GM12878 (cell line): ENCODE data around the gene ABHD17A.

ENCODE experiments used
- BMI1 ChIP-seq: fragments of 450-650 bp; IDR thresholded peaks from 2 replicates; pipeline ENCODE4 v1.6.1; 2016; ENCODE audit warnings: mild to moderate bottlenecking, moderate library complexity, borderline replicate concordance
- CTCF ChIP-seq, 3 experiments: IDR thresholded peaks in 2 of 3; conservative IDR thresholded peaks in 1 of 3; 2 replicates each; pipeline ENCODE4 v1.5.1; 2011; ENCODE audit warnings: low read depth in 3 of 3, low read length in 3 of 3, mild to moderate bottlenecking in 3 of 3, control low read depth in 2 of 3, moderate library complexity in 2 of 3, inconsistent platforms in 1 of 3, mixed read lengths in 1 of 3; ENCODE audit not compliant: control insufficient read depth in 2 of 3, insufficient read depth in 1 of 3; ENCODE audit errors: extremely low read depth in 1 of 3
- E4F1 ChIP-seq: fragments of 450-650 bp; IDR thresholded peaks from 2 replicates; pipeline ENCODE4 v1.6.1; 2018; ENCODE audit warnings: borderline replicate concordance, mild to moderate bottlenecking; ENCODE audit not compliant: partially characterized antibody
- ESRRA ChIP-seq: IDR thresholded peaks from 2 replicates; pipeline ENCODE4 v1.6.1; 2012; ENCODE audit warnings: mild to moderate bottlenecking, low read length, improper control_type of control experiment
- EZH2 ChIP-seq: IDR thresholded peaks from 2 replicates; pipeline ENCODE4 v1.6.1; 2012; ENCODE audit warnings: low read depth, mild to moderate bottlenecking, control low read depth, inconsistent platforms, low read length, borderline replicate concordance; ENCODE audit not compliant: control insufficient read depth
- GATAD2B ChIP-seq: fragments of 450-650 bp; conservative IDR thresholded peaks from 2 replicates; pipeline ENCODE4 v1.6.1; 2017; ENCODE audit warnings: low read depth, mild to moderate bottlenecking, moderate library complexity
- KLF5 ChIP-seq: fragments of 450-650 bp; IDR thresholded peaks from 2 replicates; pipeline ENCODE4 v1.6.1; 2014; ENCODE audit warnings: mild to moderate bottlenecking; ENCODE audit not compliant: partially characterized antibody
- POLR2A ChIP-seq: IDR thresholded peaks from 2 replicates; pipeline ENCODE4 v1.6.1; 2011; ENCODE audit warnings: low read depth, mild to moderate bottlenecking, low read length
- POLR2AphosphoS5 ChIP-seq: IDR thresholded peaks from 2 replicates; pipeline ENCODE4 v1.6.1; 2011; ENCODE audit warnings: mild to moderate bottlenecking, low read length, inconsistent platforms
- REST ChIP-seq: IDR thresholded peaks from 2 replicates; pipeline ENCODE4 v1.6.1; 2012; ENCODE audit warnings: mild to moderate bottlenecking, low read depth, low read length
- RFX5 ChIP-seq: IDR thresholded peaks from 2 replicates; pipeline ENCODE4 v1.6.1; 2011; ENCODE audit warnings: low read depth, low read length, improper control_type of control experiment
- SIN3A ChIP-seq: IDR thresholded peaks from 2 replicates; pipeline ENCODE4 v1.6.1; 2012; ENCODE audit warnings: low read depth, low read length, improper control_type of control experiment
- SPI1 ChIP-seq: IDR thresholded peaks from 2 replicates; pipeline ENCODE4 v1.6.1; 2011; ENCODE audit warnings: low read depth, mild to moderate bottlenecking, low read length, moderate library complexity, borderline replicate concordance; ENCODE audit not compliant: insufficient read depth
- TF ChIP-seq, protein P1 (sequence below): IDR thresholded peaks from 2 replicates; pipeline ENCODE4 v1.6.1; 2011; ENCODE audit warnings: mild to moderate bottlenecking, low read depth, low read length, moderate library complexity; ENCODE audit not compliant: insufficient replicate concordance

DNA sequence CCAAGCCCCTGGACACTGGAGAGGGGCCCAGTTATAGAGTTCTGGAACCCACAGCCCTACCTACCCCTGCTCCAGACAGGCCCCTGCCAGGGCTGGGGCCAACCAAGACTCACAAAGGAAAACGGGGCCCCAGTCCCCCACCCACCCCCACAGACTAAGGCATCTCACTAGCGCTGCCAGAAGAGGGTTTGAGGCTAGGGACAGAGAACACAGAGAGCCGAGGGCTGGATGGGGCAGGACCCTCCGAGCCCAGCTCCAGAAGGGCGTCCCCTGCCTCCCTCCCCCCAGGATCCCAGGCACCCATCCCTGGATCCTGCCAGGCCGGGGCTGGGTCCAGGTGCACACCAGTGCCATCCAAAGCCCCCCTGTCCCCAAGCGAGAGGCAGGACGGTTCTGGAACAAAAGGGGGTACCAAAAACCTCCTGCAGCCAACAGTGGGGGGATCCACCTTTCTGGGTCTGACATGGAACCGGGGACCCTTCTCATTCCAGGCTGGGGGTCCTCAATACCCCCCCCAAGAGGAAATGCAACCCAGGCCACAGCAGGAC, 32.6 kb downstream of the ABHD17A start:
- TF ChIP-seq E4F1 (no peak), CTCF (IDR thresholded peaks at IDR 0.05 in 2 of 3, conservative IDR thresholded peaks at IDR 0.05 in 1 of 3; ENCODE audit: control insufficient read depth in 2 of 3, extremely low read depth in 1 of 3, insufficient read depth in 1 of 3, low read depth in 3 of 3, low read length in 3 of 3) (no peak), POLR2A (no peak), REST (no peak), SIN3A (no peak), ESRRA (no peak), POLR2AphosphoS5 (no peak), SPI1 (no peak), BMI1 (no peak), RFX5 (no peak), EZH2 (no peak), KLF5 (no peak), GATAD2B (no peak)
- TF ChIP-seq, protein P1, sequence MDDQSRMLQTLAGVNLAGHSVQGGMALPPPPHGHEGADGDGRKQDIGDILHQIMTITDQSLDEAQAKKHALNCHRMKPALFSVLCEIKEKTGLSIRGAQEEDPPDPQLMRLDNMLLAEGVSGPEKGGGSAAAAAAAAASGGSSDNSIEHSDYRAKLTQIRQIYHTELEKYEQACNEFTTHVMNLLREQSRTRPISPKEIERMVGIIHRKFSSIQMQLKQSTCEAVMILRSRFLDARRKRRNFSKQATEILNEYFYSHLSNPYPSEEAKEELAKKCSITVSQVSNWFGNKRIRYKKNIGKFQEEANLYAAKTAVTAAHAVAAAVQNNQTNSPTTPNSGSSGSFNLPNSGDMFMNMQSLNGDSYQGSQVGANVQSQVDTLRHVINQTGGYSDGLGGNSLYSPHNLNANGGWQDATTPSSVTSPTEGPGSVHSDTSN: no peak
